Heart left ventricle (tissue), 16 donors: ENCODE measurements around the gene STK24. TPM values are rescaled to one million over a fixed set of nuclear protein-coding genes. Genes with fewer than 3 reads are reported as not detected.

ENCODE experiments used
- ATAC-seq, 4 donors: fragments of 200-7000 bp; cut with Tn5 transposase; one replicate each; pipeline ENCODE4 v1.9.1; 2020 to 2022; ENCODE audit warnings: moderate library complexity in 4 of 4, mild to moderate bottlenecking in 3 of 4, moderate number of reproducible peaks in 1 of 4
- DNase-seq, 5 donors: peaks; one replicate each; pipeline ENCODE4 v3.0.0-alpha.2; 2020
- H3K27ac ChIP-seq, 12 donors: fragments of 200-600 bp; sonication (generic) in 4 of 12; one replicate each; pipeline versions ENCODE4 v1.5.0 to v1.8.0; 2016 to 2022; ENCODE audit warnings: mild to moderate bottlenecking in 2 of 12
- H3K27me3 ChIP-seq, 9 donors: fragments of 200-600 bp; sonication (generic) in 2 of 9; one replicate each; pipeline versions ENCODE4 v1.5.1 to v1.8.0; 2016 to 2022; ENCODE audit warnings: mild to moderate bottlenecking in 3 of 9
- H3K36me3 ChIP-seq, 9 donors: fragments of 200-600 bp; sonication (generic) in 2 of 9; one replicate each; pipeline versions ENCODE4 v1.5.0 to v1.8.0; 2018 to 2022; ENCODE audit warnings: mild to moderate bottlenecking in 2 of 9
- H3K4me1 ChIP-seq, 12 donors: fragments of 200-600 bp; sonication (generic) in 4 of 12; one replicate each; pipeline versions ENCODE4 v1.5.0 to v1.8.0; 2016 to 2022; ENCODE audit warnings: mild to moderate bottlenecking in 3 of 12
- H3K4me3 ChIP-seq, 12 donors: fragments of 200-600 bp; sonication (generic) in 4 of 12; one replicate each; pipeline versions ENCODE4 v1.5.0 to v1.8.0; 2017 to 2022; ENCODE audit warnings: mild to moderate bottlenecking in 9 of 12, moderate library complexity in 4 of 12
- H3K9me3 ChIP-seq, 12 donors: fragments of 200-600 bp; sonication (generic) in 4 of 12; one replicate each; pipeline versions ENCODE4 v1.5.0 to v1.8.0; 2016 to 2022; ENCODE audit warnings: mild to moderate bottlenecking in 1 of 12
- CTCF ChIP-seq, 12 donors: fragments of 200-600 bp; sonication (generic) in 4 of 12; IDR thresholded peaks; one replicate each; pipeline versions ENCODE4 v1.5.0 to v1.8.0; 2018 to 2022; ENCODE audit warnings: antibody characterized with exemption in 12 of 12, mild to moderate bottlenecking in 5 of 12
- POLR2A ChIP-seq, 2 donors: fragments of 450-650 bp; IDR thresholded peaks; one replicate each; pipeline ENCODE4 v1.6.1; 2017; ENCODE audit warnings: antibody characterized with exemption in 2 of 2, mild to moderate bottlenecking in 2 of 2, moderate library complexity in 2 of 2
- WGBS, 4 donors: extraction: QIAGEN DNeasy Blood & Tissue Kit in 2 of 4; methylation state at CpG; one replicate each; pipeline versions ENCODE4 v1.1.5 to v1.1.7; 2013 to 2018; 5-methylcytosine and 5-hydroxymethylcytosine counted together
- intact Hi-C, 10 donors: fragments of 100-400 bp; cut with DNase I; formaldehyde crosslinking; loops; one replicate each; pipeline versions ENCODE4 v1.11.1 to v1.14.2; 2022
- polyA plus RNA-seq, 2 donors: library from polyadenylated mRNA; stranded (reverse); fragments of 200-250 nt; gene quantifications; one replicate each; pipeline ENCODE4 v1.2.3, GENCODE V29; 2013
- total RNA-seq, 9 donors: library from RNA; depleted of rRNA in 2 of 9; stranded (reverse); fragments of >200 nt in 2 of 9; fragmentation: NEBNext Ultra II Directional in 3 of 9; extraction: Animal tissue kit (Norgen Biotek cat#: 25700) in 3 of 9; gene quantifications; one replicate each; pipeline versions ENCODE4 v1.1.0 to v1.2.4, GENCODE V29; 2016 to 2023
- donor health status: ischemic (EF 13 %, LVEDD 7.1; RV severe dilation, severe dysfunction).
- donor health status: healthy with polysubstance abuse.
- donor health status: DM: no; HTN: yes; CAD: no.
- donor health status: DM: no; HTN: no; CAD: no.
- donor health status: ischemic (EF 25% LVEDD 6.9; RV normal size, moderate dysfunction).
- donor health status: ischemic (EF 25% LVEDD 5.7; RV mildly dilated, moderate dysfunction).
- donor health status: healthy.
- donor health status: DM: yes; HTN: yes; CAD: no.
- donor health status: ischemic (EF 35%, LVEDD 5.7; RV mildly dilated, moderate dysfunction).
- donor health status: nonischemic (EF 11% LVEDD 7.7; RV severe dilation, severe dysfunction).
- donor health status: DM: yes; HTN: yes; CAD: no.
- donor health status: PGD.
- donor health status: ischemic (EF 29% LVEDD 5.4; RV normal size, mild dysfunction).
- donor health status: nonischemic (EF 23%, LVEDD 6.1; RV moderate dilation, normal function).

STK24 gene
- total and polyA plus RNA-seq, 11 donors: 26.6 to 82.6 (median 59.6) TPM

DNA sequence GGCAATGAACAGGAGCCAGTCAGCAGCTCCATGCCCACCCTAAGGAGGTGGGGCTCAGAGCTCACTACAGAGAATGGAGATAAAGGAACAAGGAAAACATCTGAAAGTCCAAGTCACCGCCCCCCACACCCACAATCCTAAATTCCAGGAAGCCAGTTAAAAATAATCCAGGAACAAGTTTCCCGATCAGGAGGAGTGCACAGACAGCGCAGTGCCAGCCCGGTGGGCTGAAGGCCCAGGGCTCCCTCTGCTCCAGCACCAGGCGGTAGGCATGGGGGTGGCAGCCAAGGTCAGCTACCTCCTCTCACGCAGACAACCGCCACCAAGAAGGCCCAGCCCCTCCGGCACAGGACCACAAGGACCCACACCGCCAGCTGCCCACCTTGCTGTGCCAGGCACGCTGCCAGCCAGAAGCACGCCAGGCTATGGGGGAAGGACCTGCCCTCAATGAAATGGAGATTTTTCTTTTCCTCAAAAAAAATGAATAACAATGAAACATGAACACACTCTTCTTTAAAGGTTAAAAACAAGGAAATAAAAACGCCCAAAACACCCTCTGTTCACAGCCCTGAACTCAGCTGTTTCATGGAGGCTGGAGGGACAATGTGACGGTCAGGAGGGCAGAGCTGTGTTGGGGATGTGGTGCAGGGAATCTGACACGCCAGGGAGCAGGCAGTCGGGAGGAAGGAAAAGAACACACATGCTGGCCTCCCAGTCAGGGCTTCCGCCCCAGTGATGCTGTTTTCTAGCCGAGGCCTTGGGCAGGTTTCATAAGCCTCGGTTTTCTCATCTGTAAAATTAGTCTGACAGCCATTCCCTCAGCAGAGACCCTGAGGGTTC lies 11.0 kb downstream of the STK24 start:
- Histone ChIP-seq H3K9me3 (no peaks in the 10 kb centered on the region), H3K27ac (peak overlapping the region; percentile 28 to 93 (median 78)), H3K4me3 (peak overlapping the region in 8 of 12 donors; percentile 10 to 41 (median 26)), H3K27me3 (no peaks in the 10 kb centered on the region), H3K36me3 (peaks cover 0 to 2% (median 0%) of the 10 kb centered on the region in 9 donors), H3K4me1 (peaks cover 5 to 95% (median 58%) of the 10 kb centered on the region in 12 donors)
- TF ChIP-seq CTCF (IDR thresholded peaks at IDR 0.05) (no peak), POLR2A (IDR thresholded peaks at IDR 0.05) (peak in 1 of 2 donors; percentile 14)
- intact Hi-C loops: loop anchor here in 4 of 10 donors (5.0 to 10.0 kb wide), 4 partner anchors 59 to 259 kb away; no protein-coding TSS in a partner anchor
- 14 to 25% (median 22%) methylated on average over 18 of the region's 18 CpGs for WGBS, 4 donors
- DNase-seq (peak; percentile 46 to 78 (median 57)), ATAC-seq (peak; percentile 77 to 92 (median 90))

DNA sequence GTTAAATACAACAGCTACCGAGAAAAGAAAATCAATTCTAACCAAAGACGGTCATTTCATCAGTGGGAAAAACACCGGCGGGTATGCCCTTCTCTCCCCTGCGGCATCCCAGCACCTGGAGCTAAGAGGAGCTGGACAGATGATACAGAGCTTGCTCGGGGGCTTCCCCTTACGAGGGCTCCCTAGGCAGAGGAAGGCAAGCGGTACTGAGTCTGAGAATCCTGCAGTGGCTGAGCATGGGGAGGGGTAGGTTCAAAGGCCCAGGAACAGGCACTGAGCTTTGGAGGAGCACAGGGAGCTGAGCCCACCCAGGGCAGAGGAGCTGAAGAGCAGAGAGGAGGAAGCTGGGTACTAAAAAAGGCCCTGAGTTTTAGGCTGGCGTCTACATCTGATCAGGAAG lies 12.7 kb downstream of the STK24 start:
- WGBS, 4 donors: 78 to 82% (median 79%) methylated on average over 9 of the region's 9 CpGs
- DNase-seq (no peak), ATAC-seq (no peak)
- peaks cover 5 to 83% (median 50%) of the 10 kb centered on the region in 12 donors for H3K4me1 ChIP-seq
- TF ChIP-seq POLR2A (IDR thresholded peaks at IDR 0.05): no peak
- TF ChIP-seq CTCF (IDR thresholded peaks at IDR 0.05): no peak
- H3K27me3 ChIP-seq: no peaks in the 10 kb centered on the region
- H3K36me3 ChIP-seq: peaks cover 0 to 8% (median 0%) of the 10 kb centered on the region in 9 donors
- intact Hi-C loops: loop anchor here in 1 of 10 donors (10.0 kb wide), 1 partner anchor 261 kb away; no protein-coding TSS in a partner anchor
- H3K27ac ChIP-seq: peak overlapping the region in 9 of 12 donors; percentile 36 to 93 (median 82)
- H3K4me3 ChIP-seq: no peak overlapping the region
- H3K9me3 ChIP-seq: no peaks in the 10 kb centered on the region

- H3K4me3 ChIP-seq: peak overlapping the region in 1 of 12 donors; percentile 41
- ATAC-seq (no peak), DNase-seq (no peak)
- intact Hi-C loops: loop anchor here in 1 of 10 donors (10.0 kb wide), 1 partner anchor 262 kb away; no protein-coding TSS in a partner anchor
- H3K27me3 ChIP-seq: no peaks in the 10 kb centered on the region
- H3K27ac ChIP-seq: peak overlapping the region in 3 of 12 donors; percentile 10 to 73 (median 18)
- H3K9me3 ChIP-seq: no peaks in the 10 kb centered on the region
- TF ChIP-seq POLR2A (IDR thresholded peaks at IDR 0.05) (no peak), CTCF (IDR thresholded peaks at IDR 0.05) (no peak)
- WGBS, 4 donors: 27 to 37% (median 33%) methylated on average over 6 of the region's 6 CpGs
- H3K36me3 ChIP-seq: peaks cover 0 to 8% (median 0%) of the 10 kb centered on the region in 9 donors
- peaks cover 5 to 87% (median 57%) of the 10 kb centered on the region in 12 donors for H3K4me1 ChIP-seq
Observed at GRCh38 chr13:98563071-98563470, 13.8 kb downstream of the STK24 start.

GRCh38 chr13:98559169-98559568 lies 17.7 kb downstream of the STK24 start:
- no peaks in the 10 kb centered on the region for H3K27me3 ChIP-seq
- 97 to 98% (median 98%) methylated on average over 7 of the region's 7 CpGs for WGBS, 4 donors
- H3K4me3 ChIP-seq: no peak overlapping the region
- H3K27ac ChIP-seq: no peak overlapping the region
- peaks cover 0 to 80% (median 57%) of the 10 kb centered on the region in 12 donors for H3K4me1 ChIP-seq
- peaks cover 0 to 8% (median 0%) of the 10 kb centered on the region in 9 donors for H3K36me3 ChIP-seq
- no peak for TF ChIP-seq POLR2A (IDR thresholded peaks at IDR 0.05)
- no peak for TF ChIP-seq CTCF (IDR thresholded peaks at IDR 0.05)
- intact Hi-C loops: no loop called here
- H3K9me3 ChIP-seq: no peaks in the 10 kb centered on the region
- ATAC-seq: no peak
- no peak for DNase-seq
